K562 (cell line): Measurements from ENCODE around the gene SPCS2. TPM values are rescaled to one million over a fixed set of nuclear protein-coding genes. Genes with fewer than 3 reads are reported as not detected.

Experiments used
- ATAC-seq: fragments of 200-7000 bp; cut with Tn5 transposase; 3 replicates; pipeline ENCODE4 v1.9.1; 2020; ENCODE audit warnings: moderate library complexity
- BruUV-seq: library from RNA; stranded (reverse); fragments of 400-500 nt; replicated peaks from 2 replicates; lab custom pipeline; 2021; lab: Mats Ljungman, UMichigan
- CTCF ChIA-PET: fragments of 300-600 bp; formaldehyde crosslinking; extraction: SDS; loops from one replicate; lab custom pipeline; 2021; ENCODE audit warnings: low intra/inter-chr PET ratio; lab: Yijun Ruan, JAX
- POLR2A ChIA-PET: fragments of 300-600, 350-650 bp; sonication (Branson Sonifier 250); formaldehyde crosslinking; extraction: SDS; loops from one replicate; lab custom pipeline; 2021; ENCODE audit warnings: antibody characterized with exemption, inconsistent platforms; lab: Yijun Ruan, JAX
- DNase-seq, 4 experiments: peaks; one replicate each; pipeline versions ENCODE4 v3.0.0 to v3.0.0-alpha.2; 2011 to 2018; ENCODE audit warnings: low spot score in 3 of 4, mixed read lengths in 3 of 4; ENCODE audit errors: extremely low read depth in 1 of 4
- FAIRE-seq: peaks from 2 replicates; lab custom pipeline; 2011; peaks lifted over from hg19 to GRCh38; lab: Jason Lieb, UNC
- H2AFZ ChIP-seq: 2 replicates; pipeline ENCODE4 v1.6.0; 2011; ENCODE audit warnings: low read depth, low read length, control low read depth, inconsistent platforms
- H3K27ac ChIP-seq: fragments of 200-600 bp; 3 replicates; pipeline ENCODE4 v1.8.0; 2011; ENCODE audit warnings: low read depth, mild to moderate bottlenecking, control low read depth, inconsistent platforms, low read length, moderate library complexity, mixed read lengths; ENCODE audit errors: extremely low read depth
- H3K27me3 ChIP-seq, 2 experiments: fragments of 300-600 bp in 1 of 2; 2 replicates in 1 of 2; 3 replicates in 1 of 2; pipeline versions ENCODE4 v1.6.0 to v1.8.0; 2011; ENCODE audit warnings: inconsistent platforms in 2 of 2, low read length in 2 of 2, mild to moderate bottlenecking in 1 of 2, mixed read lengths in 1 of 2, moderate library complexity in 1 of 2; ENCODE audit not compliant: control insufficient read depth in 2 of 2, insufficient read depth in 2 of 2
- H3K36me3 ChIP-seq: fragments of 300-600 bp; 3 replicates; pipeline ENCODE4 v1.8.0; 2011; ENCODE audit warnings: mild to moderate bottlenecking, low read length, inconsistent platforms; ENCODE audit not compliant: control insufficient read depth, insufficient read depth
- H3K4me1 ChIP-seq, 2 experiments: fragments of 200-600 bp in 1 of 2; replicated peaks in 1 of 2; 2 replicates in 1 of 2; 3 replicates in 1 of 2; pipeline versions ENCODE4 v1.5.1 to v1.8.0; 2011; ENCODE audit warnings: inconsistent platforms in 2 of 2, low read length in 2 of 2, mild to moderate bottlenecking in 1 of 2, mixed read lengths in 1 of 2, moderate library complexity in 1 of 2; ENCODE audit not compliant: control insufficient read depth in 2 of 2, insufficient read depth in 2 of 2
- H3K4me2 ChIP-seq: 2 replicates; pipeline ENCODE4 v1.6.1; 2011; ENCODE audit warnings: low read length, control low read depth, inconsistent platforms, mixed read lengths; ENCODE audit not compliant: insufficient read depth
- H3K4me3 ChIP-seq: fragments of 200-600 bp; sonication (generic), shearing (Covaris generic); 2 replicates; pipeline ENCODE4 v1.5.1; 2016; ENCODE audit warnings: control low read depth, inconsistent platforms
- H3K79me2 ChIP-seq: fragments of 200-600 bp; 3 replicates; pipeline ENCODE4 v1.8.0; 2011; ENCODE audit warnings: low read length, inconsistent platforms; ENCODE audit not compliant: control insufficient read depth, insufficient read depth
- H3K9ac ChIP-seq, 2 experiments: 2 replicates each; pipeline versions ENCODE4 v1.6.0 to v1.6.1; 2011; ENCODE audit warnings: low read depth in 2 of 2, low read length in 2 of 2, control low read depth in 1 of 2, inconsistent platforms in 1 of 2, mild to moderate bottlenecking in 1 of 2, mixed read lengths in 1 of 2; ENCODE audit not compliant: insufficient read depth in 1 of 2
- H3K9me1 ChIP-seq: one replicate; pipeline ENCODE4 v1.6.0; 2011; ENCODE audit warnings: inconsistent platforms, mild to moderate bottlenecking, low read length, moderate library complexity; ENCODE audit not compliant: control insufficient read depth, insufficient read depth
- H3K9me3 ChIP-seq: replicated peaks from 2 replicates; pipeline ENCODE4 v1.5.1; 2011; ENCODE audit warnings: low read depth, low read length, inconsistent platforms; ENCODE audit not compliant: control insufficient read depth, insufficient read depth
- H4K20me1 ChIP-seq: replicated peaks from 2 replicates; pipeline ENCODE4 v1.6.1; 2011; ENCODE audit warnings: low read length, inconsistent platforms, mixed read lengths; ENCODE audit not compliant: control insufficient read depth, insufficient read depth
- BHLHE40 ChIP-seq: IDR thresholded peaks from 2 replicates; pipeline ENCODE4 v1.6.1; 2011; ENCODE audit warnings: low read length, improper control_type of control experiment
- CCNT2 ChIP-seq: IDR thresholded peaks from 2 replicates; pipeline ENCODE4 v1.6.1; 2011; ENCODE audit warnings: borderline replicate concordance, low read depth, mild to moderate bottlenecking, moderate library complexity, mixed read lengths, low read length; ENCODE audit not compliant: insufficient read length; ENCODE audit errors: extremely low read depth
- DEAF1 ChIP-seq: fragments of 450-650 bp; formaldehyde crosslinking; IDR thresholded peaks from 2 replicates; pipeline ENCODE4 v1.4.0; 2020; ENCODE audit warnings: mild to moderate bottlenecking, moderate library complexity
- FOSL1 ChIP-seq: fragments of 200-800 bp; sonication (Bioruptor generic); conservative IDR thresholded peaks from 2 replicates; pipeline ENCODE4 v1.6.1; 2016; ENCODE audit warnings: missing genetic modification characterization, missing compliant biosample characterization
- GTF2B ChIP-seq: IDR thresholded peaks from 2 replicates; pipeline ENCODE4 v1.6.1; 2011; ENCODE audit not compliant: insufficient read length; ENCODE audit errors: extremely low read depth
- HDAC6 ChIP-seq: IDR thresholded peaks from 2 replicates; pipeline ENCODE4 v1.6.1; 2012; ENCODE audit warnings: low read depth, mild to moderate bottlenecking, control low read depth, inconsistent platforms, low read length, moderate library complexity
- HMG20A ChIP-seq: fragments of 450-650 bp; formaldehyde crosslinking; conservative IDR thresholded peaks from 2 replicates; pipeline ENCODE4 v1.4.0; 2020; ENCODE audit warnings: mild to moderate bottlenecking, mixed read lengths
- KAT2B ChIP-seq: IDR thresholded peaks from one replicate; pipeline ENCODE4 v1.6.1; 2012; ENCODE audit warnings: low read depth, mild to moderate bottlenecking, control low read depth, inconsistent platforms, low read length, moderate library complexity
- MTA1 ChIP-seq: fragments of 450-650 bp; IDR thresholded peaks from 2 replicates; pipeline ENCODE4 v1.6.1; 2017; ENCODE audit warnings: borderline replicate concordance
- SAFB ChIP-seq: fragments of 200-400 bp; formaldehyde crosslinking; IDR thresholded peaks from 2 replicates; pipeline ENCODE4 v1.6.1; 2017; ENCODE audit warnings: low read depth, low read length, borderline replicate concordance
- SMAD1 ChIP-seq: fragments of 150-350 bp; IDR thresholded peaks from 2 replicates; pipeline ENCODE4 v1.6.1; 2014; ENCODE audit warnings: low read length, low read depth; ENCODE audit not compliant: partially characterized antibody
- TAF1 ChIP-seq: IDR thresholded peaks from 2 replicates; pipeline ENCODE4 v1.6.1; 2011; ENCODE audit warnings: mild to moderate bottlenecking, low read length, moderate library complexity; ENCODE audit not compliant: insufficient read depth, control insufficient read depth, severe bottlenecking; ENCODE audit errors: extremely low read depth
- ZNF140 ChIP-seq: fragments of 250-450 bp; sonication (Bioruptor Pico); IDR thresholded peaks from 2 replicates; pipeline ENCODE4 v1.8.0; 2021; ENCODE audit warnings: moderate library complexity, mild to moderate bottlenecking, inconsistent platforms
- ZNF24 ChIP-seq: fragments of 450-650 bp; IDR thresholded peaks from 2 replicates; pipeline ENCODE4 v1.6.1; 2016
- WGBS: fragments of 100-300 bp; shearing (Covaris generic); methylation state at CpG from one replicate; pipeline ENCODE4 v1.1.6; 2016; ENCODE audit warnings: low coverage, mixed read lengths; ENCODE audit not compliant: insufficient coverage; ENCODE audit errors: missing lambda C conversion rate; 5-methylcytosine and 5-hydroxymethylcytosine counted together
- in situ Hi-C: fragments of 300-500 bp; cut with MboI; formaldehyde crosslinking; loops from 4 replicates; pipeline ENCODE4 v1.15.0; 2018; ENCODE audit warnings: inconsistent platforms, mixed read lengths
- intact Hi-C: fragments of 100-400 bp; cut with micrococcal nuclease; formaldehyde crosslinking; loops from 2 replicates; pipeline ENCODE4 v1.14.2; 2022
- polyA plus RNA-seq, 8 experiments: library from polyadenylated mRNA; depleted of rRNA in 4 of 8; stranded (reverse) in 5 of 8; unstranded in 3 of 8; fragments of >200 nt; fragmentation: Nextera tagmentation in 2 of 8; fragmentation: Illumina TruSeq in 1 of 8; extraction: Ambion mirVana in 2 of 8; extraction: Trizol in 1 of 8; gene quantifications; 2 replicates each; pipeline versions ENCODE4 v1.2.1 to v1.2.3, GENCODE V29; 2011 to 2014; ENCODE audit warnings: inconsistent platforms in 1 of 8, missing spikeins in 1 of 8
- total RNA-seq, 7 experiments: library from RNA; depleted of rRNA in 6 of 7; stranded (reverse); fragments of >200 nt in 6 of 7; fragmentation: Illumina TruSeq in 2 of 7; extraction: Trizol in 2 of 7; gene quantifications; 2 replicates each; pipeline versions ENCODE4 v1.2.1 to v1.2.3, GENCODE V29; 2011 to 2021; ENCODE audit warnings: low replicate concordance in 1 of 7

Gene SPCS2
- total and polyA plus RNA-seq, 9 of the 15 experiments (the other 6 are each of a cell fraction or from before 2014, with no cell fraction given): 38.2 to 458 (median 193) TPM

- peak; percentile 92 for TF ChIP-seq ZNF24
- TF ChIP-seq DEAF1: no peak
- H3K79me2 ChIP-seq: no peaks in the 10 kb centered on the region
- peaks cover 83% of the 10 kb centered on the region for H3K36me3 ChIP-seq
- 0 out of 2 replicates have a peak, but pooled peaks cover 5% of the 10 kb centered on the region for H4K20me1 ChIP-seq
- intact Hi-C loops (no loop called here), in situ Hi-C loops (no loop called here)
- H2AFZ ChIP-seq: no peak overlapping the region
- WGBS: 100% methylated on average over 2 of the region's 2 CpGs
- ATAC-seq (no peak), FAIRE-seq (no peak), DNase-seq (no peak)
- no peaks in the 10 kb centered on the region for H3K9me3 ChIP-seq
- ChIA-PET POLR2A (interaction anchor here (0.6 to 0.7 kb wide), 2 partner anchors 8 to 15 kb away, joined by 3 to 4 read pairs; partner anchors contain the start of genes SPCS2 and XRRA1), CTCF (no interaction called here)
- no peak overlapping the region for H3K27ac ChIP-seq
- no peak overlapping the region for H3K4me3 ChIP-seq
- no peaks in the 10 kb centered on the region for H3K9me1 ChIP-seq
- H3K4me1 ChIP-seq: peaks cover 0 to 13% of the 10 kb centered on the region in 2 experiments; a peak in 2 of 5 replicates
- no peak overlapping the region for H3K9ac ChIP-seq
- H3K27me3 ChIP-seq: no peaks in the 10 kb centered on the region
- no peak overlapping the region for H3K4me2 ChIP-seq
- BruUV-seq: no TSS peak
These were observed 15.3 kb upstream of the SPCS2 start for GRCh38 chr11:74933765-74934164.

GRCh38 chr11:74935285-74935684, 13.8 kb upstream of the SPCS2 start:
- no peak overlapping the region for H2AFZ ChIP-seq
- DNase-seq (no peak), ATAC-seq (no peak), FAIRE-seq (no peak)
- H3K27ac ChIP-seq: no peak overlapping the region
- H3K9me1 ChIP-seq: no peaks in the 10 kb centered on the region
- H3K4me1 ChIP-seq: peaks cover 0 to 13% of the 10 kb centered on the region in 2 experiments; a peak in 2 of 5 replicates
- CTCF ChIA-PET: no interaction called here
- in situ Hi-C loops: no loop called here
- H3K79me2 ChIP-seq: no peaks in the 10 kb centered on the region
- 52% methylated on average over 2 of the region's 2 CpGs for WGBS
- POLR2A ChIA-PET: interaction anchor here (2.5 kb wide), 1 partner anchor 15 kb away, joined by 11 read pairs; the partner anchor contains the start of genes SPCS2 and XRRA1
- H3K4me3 ChIP-seq: no peak overlapping the region
- no peaks in the 10 kb centered on the region for H3K27me3 ChIP-seq
- H3K9ac ChIP-seq: no peak overlapping the region
- H3K36me3 ChIP-seq: peaks cover 78% of the 10 kb centered on the region
- 0 out of 2 replicates have a peak, but pooled peaks cover 3% of the 10 kb centered on the region for H4K20me1 ChIP-seq
- H3K4me2 ChIP-seq: no peak overlapping the region
- no TSS peak for BruUV-seq
- intact Hi-C loops: no loop called here
- H3K9me3 ChIP-seq: no peaks in the 10 kb centered on the region
- TF ChIP-seq SAFB (no peak), BHLHE40 (no peak), ZNF140 (CRISPR knock-in tag) (no peak), TAF1 (no peak), SMAD1 (no peak), KAT2B (no peak), HDAC6 (no peak), GTF2B (no peak), MTA1 (no peak), FOSL1 (tag) (no peak), CCNT2 (no peak), HMG20A (CRISPR knock-in tag) (no peak)
